Measurements from ENCODE around the gene BRD7.
A peak's percentile ranks its signal among the peaks of the same experiment; 100 is the strongest.

The BRD7 gene

GRCh38 chr16:50390914-50391716 is 22.3 kb upstream of the BRD7 start:
- no peak overlapping the region for H3K27ac ChIP-seq
- no peak for DNase-seq (ENCODE audit: low read depth, low spot score)

- DNase-seq (ENCODE audit: low read depth, low spot score): no peak
- no peak overlapping the region for H3K27ac ChIP-seq
These were observed 21.6 kb upstream of the BRD7 start for GRCh38 chr16:50390371-50390771.

GRCh38 chr16:50389900-50390299 is 21.1 kb upstream of the BRD7 start:
- H3K27ac ChIP-seq: no peak overlapping the region
- DNase-seq (ENCODE audit: low read depth, low spot score): no peak

- H3K27ac ChIP-seq: no peak overlapping the region
- no peak for DNase-seq (ENCODE audit: low read depth, low spot score)
These were observed 19.7 kb upstream of the BRD7 start for GRCh38 chr16:50388496-50388895.

- no peak for DNase-seq (ENCODE audit: low read depth, low spot score)
- H3K27ac ChIP-seq: no peak overlapping the region
These were observed 18.0 kb upstream of the BRD7 start for GRCh38 chr16:50386774-50387173.

- DNase-seq (ENCODE audit: low read depth, low spot score): no peak
- H3K27ac ChIP-seq: no peak overlapping the region
These were observed 17.4 kb upstream of the BRD7 start for GRCh38 chr16:50386139-50386538.

- no peak for DNase-seq (ENCODE audit: low read depth, low spot score)
- no peak overlapping the region for H3K27ac ChIP-seq
These were observed 15.8 kb upstream of the BRD7 start for GRCh38 chr16:50384500-50385135.

- no peak overlapping the region for H3K27ac ChIP-seq
- no peak for DNase-seq (ENCODE audit: low read depth, low spot score)
These were observed 13.1 kb upstream of the BRD7 start for GRCh38 chr16:50381679-50382440.

GRCh38 chr16:50378417-50378816 is 9.6 kb upstream of the BRD7 start:
- DNase-seq (ENCODE audit: low read depth, low spot score): no peak
- H3K27ac ChIP-seq: no peak overlapping the region

- no peak overlapping the region for H3K27ac ChIP-seq
- DNase-seq (ENCODE audit: low read depth, low spot score): no peak
These were observed 8.2 kb upstream of the BRD7 start for GRCh38 chr16:50377001-50377400.

GRCh38 chr16:50373780-50374179 is 5.0 kb upstream of the BRD7 start:
- H3K27ac ChIP-seq: no peak overlapping the region
- DNase-seq (ENCODE audit: low read depth, low spot score): no peak

GRCh38 chr16:50373345-50373701 is 4.5 kb upstream of the BRD7 start:
- H3K27ac ChIP-seq: no peak overlapping the region
- no peak for DNase-seq (ENCODE audit: low read depth, low spot score)

- no peak overlapping the region for H3K27ac ChIP-seq
- DNase-seq (ENCODE audit: low read depth, low spot score): peak; percentile 64
These were observed 4.0 kb upstream of the BRD7 start for GRCh38 chr16:50372611-50373344.

- no peak for DNase-seq (ENCODE audit: low read depth, low spot score)
- H3K27ac ChIP-seq: no peak overlapping the region
These were observed 3.3 kb upstream of the BRD7 start for GRCh38 chr16:50371936-50372595.

- H3K27ac ChIP-seq: no peak overlapping the region
- no peak for DNase-seq (ENCODE audit: low read depth, low spot score)
These were observed 2.4 kb upstream of the BRD7 start for GRCh38 chr16:50371036-50371716.

GRCh38 chr16:50369133-50369804 is 481 bp upstream of the BRD7 start:
- no peak for DNase-seq (ENCODE audit: low read depth, low spot score)
- H3K27ac ChIP-seq: no peak overlapping the region

GRCh38 chr16:50367777-50368409 is 895 bp downstream of the BRD7 start:
- DNase-seq (ENCODE audit: low read depth, low spot score): peak; percentile 10
- peak overlapping the region; percentile 63 for H3K27ac ChIP-seq

GRCh38 chr16:50365791-50366575 is 2.8 kb downstream of the BRD7 start:
- no peak for DNase-seq (ENCODE audit: low read depth, low spot score)
- no peak overlapping the region for H3K27ac ChIP-seq

Measured in epithelial cell of prostate (primary cell).